Caco-2 (cell line): ENCODE results near the gene PTPRN2. TPM values are rescaled to one million over a fixed set of nuclear protein-coding genes. Genes with fewer than 3 reads are reported as not detected.

Source experiments
- BruUV-seq: library from RNA; stranded (reverse); fragments of 400-500 nt; replicated peaks from 2 replicates; lab custom pipeline; 2021; lab: Mats Ljungman, UMichigan
- CTCF ChIA-PET: fragments of 300-600 bp; sonication (Branson Sonifier 250); formaldehyde crosslinking; loops from one replicate; lab custom pipeline; 2022; ENCODE audit warnings: antibody characterized with exemption; lab: Charles Lee
- POLR2A ChIA-PET: fragments of 300-600 bp; sonication (Branson Sonifier 250); formaldehyde crosslinking; loops from one replicate; lab custom pipeline; 2022; ENCODE audit warnings: antibody characterized with exemption; lab: Charles Lee
- DNase-seq, 2 experiments: peaks; one replicate each; pipeline versions ENCODE4 v3.0.0 to v3.0.0-alpha.2; 2020 to 2022
- H3K27me3 ChIP-seq: replicated peaks from 2 replicates; pipeline ENCODE4 v1.6.0; 2011; ENCODE audit warnings: low read length; ENCODE audit not compliant: control insufficient read depth, insufficient read depth
- H3K36me3 ChIP-seq: 2 replicates; pipeline ENCODE4 v1.5.1; 2011; ENCODE audit warnings: low read length; ENCODE audit not compliant: control insufficient read depth, insufficient read depth
- H3K4me1 ChIP-seq: fragments of 250-450 bp; sonication (Bioruptor Pico); 2 replicates; pipeline ENCODE4 v1.5.1; 2020; ENCODE audit warnings: mild to moderate bottlenecking
- H3K4me3 ChIP-seq: 2 replicates; pipeline ENCODE4 v1.5.1; 2011; ENCODE audit warnings: low read depth, mild to moderate bottlenecking, control low read depth, low read length
- H3K9me3 ChIP-seq: fragments of 250-450 bp; sonication (Bioruptor Pico); 2 replicates; pipeline ENCODE4 v1.5.1; 2020; ENCODE audit warnings: mild to moderate bottlenecking, moderate library complexity
- H3K27ac Mint-ChIP-seq: one replicate; pipeline ENCODE4 v1.8.0; 2022; ENCODE audit warnings: mixed read lengths; ENCODE audit not compliant: unreplicated experiment
- H3K27me3 Mint-ChIP-seq: one replicate; pipeline ENCODE4 v1.8.0; 2022; ENCODE audit warnings: mixed read lengths; ENCODE audit not compliant: insufficient read depth, unreplicated experiment
- H3K36me3 Mint-ChIP-seq: one replicate; pipeline ENCODE4 v1.8.0; 2022; ENCODE audit warnings: mild to moderate bottlenecking, mixed read lengths; ENCODE audit not compliant: insufficient read depth, unreplicated experiment
- H3K4me1 Mint-ChIP-seq: one replicate; pipeline ENCODE4 v1.8.0; 2022; ENCODE audit warnings: low read depth, mixed read lengths; ENCODE audit not compliant: unreplicated experiment
- H3K4me3 Mint-ChIP-seq: one replicate; pipeline ENCODE4 v1.8.0; 2022; ENCODE audit warnings: mild to moderate bottlenecking, moderate library complexity, mixed read lengths; ENCODE audit not compliant: unreplicated experiment
- H3K9me3 Mint-ChIP-seq: one replicate; pipeline ENCODE4 v1.8.0; 2022; ENCODE audit warnings: mixed read lengths; ENCODE audit not compliant: unreplicated experiment
- CTCF ChIP-seq, 2 experiments: fragments of 200-600 bp in 1 of 2; IDR thresholded peaks; 1 replicate in 1 of 2; 2 replicates in 1 of 2; pipeline versions ENCODE4 v1.5.1 to v1.8.0; 2011 to 2022; ENCODE audit warnings: antibody characterized with exemption in 1 of 2, control low read depth in 1 of 2, inconsistent platforms in 1 of 2, low read depth in 1 of 2, low read length in 1 of 2, mild to moderate bottlenecking in 1 of 2, moderate library complexity in 1 of 2; ENCODE audit not compliant: insufficient read depth in 1 of 2, severe bottlenecking in 1 of 2, unreplicated experiment in 1 of 2
- intact Hi-C: fragments of 100-400 bp; cut with micrococcal nuclease; formaldehyde crosslinking; loops from one replicate; pipeline ENCODE4 v1.10.0; 2022; ENCODE audit not compliant: unreplicated experiment
- total RNA-seq: library from RNA; stranded (reverse); gene quantifications from 2 replicates; pipeline ENCODE4 v1.2.3, GENCODE V29; 2022

Gene PTPRN2
- total RNA-seq, 1 experiment from 2014 or later = 1.4 TPM

- no peak overlapping the region for H3K4me3 Mint-ChIP-seq
- no peaks in the 10 kb centered on the region for H3K36me3 Mint-ChIP-seq
- peaks cover 3% of the 10 kb centered on the region for H3K27me3 Mint-ChIP-seq
- H3K4me1 Mint-ChIP-seq = no peaks in the 10 kb centered on the region
- intact Hi-C loops = no loop called here
- no peaks in the 10 kb centered on the region for H3K9me3 Mint-ChIP-seq
- H3K27ac Mint-ChIP-seq = no peak overlapping the region
- no peak for TF ChIP-seq CTCF (IDR thresholded peaks at IDR 0.05; ENCODE audit: insufficient read depth in 1 of 2, low read depth in 1 of 2, low read length in 1 of 2, severe bottlenecking in 1 of 2, unreplicated experiment in 1 of 2)
- Histone ChIP-seq H3K27me3 (no peaks in the 10 kb centered on the region), H3K9me3 (no peaks in the 10 kb centered on the region), H3K36me3 (no peaks in the 10 kb centered on the region), H3K4me1 (no peaks in the 10 kb centered on the region), H3K4me3 (no peak overlapping the region)
- DNase-seq = no peak
- ChIA-PET POLR2A (no interaction called here), CTCF (no interaction called here)
- no TSS peak for BruUV-seq
Measured at GRCh38 chr7:157750291-157750690, 837.3 kb downstream of the PTPRN2 start.

GRCh38 chr7:157745721-157746709, 841.6 kb downstream of the PTPRN2 start:
- Mint-ChIP-seq H3K4me1 (no peaks in the 10 kb centered on the region), H3K9me3 (no peaks in the 10 kb centered on the region), H3K36me3 (no peaks in the 10 kb centered on the region), H3K27ac (no peak overlapping the region), H3K27me3 (peaks cover 9% of the 10 kb centered on the region), H3K4me3 (no peak overlapping the region)
- no peak overlapping the region for H3K4me3 ChIP-seq
- intact Hi-C loops = no loop called here
- no peak for TF ChIP-seq CTCF (IDR thresholded peaks at IDR 0.05; ENCODE audit: insufficient read depth in 1 of 2, low read depth in 1 of 2, low read length in 1 of 2, severe bottlenecking in 1 of 2, unreplicated experiment in 1 of 2)
- CTCF ChIA-PET = no interaction called here
- no TSS peak for BruUV-seq
- no peaks in the 10 kb centered on the region for H3K27me3 ChIP-seq
- H3K9me3 ChIP-seq = no peaks in the 10 kb centered on the region
- no peaks in the 10 kb centered on the region for H3K4me1 ChIP-seq
- POLR2A ChIA-PET = no interaction called here
- no peak for DNase-seq
- H3K36me3 ChIP-seq = no peaks in the 10 kb centered on the region

- Mint-ChIP-seq H3K4me1 (no peaks in the 10 kb centered on the region), H3K36me3 (no peaks in the 10 kb centered on the region), H3K9me3 (no peaks in the 10 kb centered on the region), H3K4me3 (no peak overlapping the region), H3K27ac (no peak overlapping the region), H3K27me3 (peaks cover 9% of the 10 kb centered on the region)
- no peak overlapping the region for H3K4me3 ChIP-seq
- ChIA-PET POLR2A (no interaction called here), CTCF (no interaction called here)
- H3K4me1 ChIP-seq = no peaks in the 10 kb centered on the region
- no peaks in the 10 kb centered on the region for H3K9me3 ChIP-seq
- BruUV-seq = no TSS peak
- DNase-seq = no peak
- no peaks in the 10 kb centered on the region for H3K36me3 ChIP-seq
- TF ChIP-seq CTCF (IDR thresholded peaks at IDR 0.05; ENCODE audit: insufficient read depth in 1 of 2, low read depth in 1 of 2, low read length in 1 of 2, severe bottlenecking in 1 of 2, unreplicated experiment in 1 of 2) = no peak
- H3K27me3 ChIP-seq = no peaks in the 10 kb centered on the region
- intact Hi-C loops = no loop called here
Measured at GRCh38 chr7:157744786-157745601, 842.6 kb downstream of the PTPRN2 start.
